HepG2 (cell line): ENCODE measurements around the gene DPM1. TPM values are rescaled to one million over a fixed set of nuclear protein-coding genes. Genes with fewer than 3 reads are reported as not detected.

Source experiments
- ATAC-seq: fragments of 200-7000 bp; cut with Tn5 transposase; 3 replicates; pipeline ENCODE4 v1.9.1; 2020; ENCODE audit warnings: mild to moderate bottlenecking, moderate library complexity
- BruUV-seq: library from RNA; stranded (reverse); fragments of 400-500 nt; replicated peaks from 2 replicates; lab custom pipeline; 2021; lab: Mats Ljungman, UMichigan
- CTCF ChIA-PET: fragments of 300-600 bp; formaldehyde crosslinking; extraction: SDS; loops from one replicate; lab custom pipeline; 2021; ENCODE audit warnings: low total read pairs, inconsistent platforms, low intra/inter-chr PET ratio; lab: Yijun Ruan, JAX
- POLR2A ChIA-PET: fragments of 350-600 bp; sonication (Branson Sonifier 250); formaldehyde crosslinking; loops from one replicate; lab custom pipeline; 2020; ENCODE audit warnings: antibody characterized with exemption, inconsistent platforms; lab: Yijun Ruan, JAX
- DNase-seq: peaks from one replicate; pipeline ENCODE4 v3.0.0-alpha.2; 2015; ENCODE audit warnings: low spot score
- FAIRE-seq: peaks from 3 replicates; lab custom pipeline; 2011; peaks lifted over from hg19 to GRCh38; lab: Jason Lieb, UNC
- H2AFZ ChIP-seq: one replicate; pipeline ENCODE4 v1.6.1; 2011; ENCODE audit warnings: low read length, inconsistent platforms
- H3K27ac ChIP-seq: fragments of 300-600 bp; 3 replicates; pipeline ENCODE4 v1.8.0; 2011; ENCODE audit warnings: mixed run types, mild to moderate bottlenecking, mixed read lengths, low read length, inconsistent platforms; ENCODE audit not compliant: insufficient read depth; ENCODE audit errors: extremely low read length
- H3K27me3 ChIP-seq, 2 experiments: fragments of 200-600 bp in 1 of 2; 2 replicates in 1 of 2; 3 replicates in 1 of 2; pipeline versions ENCODE4 v1.6.0 to v1.8.0; 2011; ENCODE audit warnings: low read length in 2 of 2, mild to moderate bottlenecking in 2 of 2, moderate library complexity in 2 of 2, inconsistent platforms in 1 of 2; ENCODE audit not compliant: insufficient read depth in 2 of 2, control insufficient read depth in 1 of 2
- H3K36me3 ChIP-seq, 2 experiments: fragments of 200-600 bp in 1 of 2; replicated peaks in 1 of 2; 2 replicates in 1 of 2; 3 replicates in 1 of 2; pipeline versions ENCODE4 v1.5.1 to v1.8.0; 2011; ENCODE audit warnings: low read length in 2 of 2, inconsistent platforms in 1 of 2; ENCODE audit not compliant: insufficient read depth in 2 of 2, control insufficient read depth in 1 of 2
- H3K4me1 ChIP-seq: 2 replicates; pipeline ENCODE4 v1.5.1; 2012; ENCODE audit warnings: low read length, inconsistent platforms; ENCODE audit not compliant: insufficient read depth
- H3K4me2 ChIP-seq: 2 replicates; pipeline ENCODE4 v1.6.0; 2011; ENCODE audit warnings: low read depth, low read length, inconsistent platforms
- H3K4me3 ChIP-seq, 3 experiments: fragments of 200-600 bp in 1 of 3; sonication (generic), shearing (Covaris generic) in 1 of 3; replicated peaks in 1 of 3; 2 replicates each; pipeline ENCODE4 v1.5.1; 2011 to 2016; ENCODE audit warnings: low read length in 3 of 3, inconsistent platforms in 2 of 3, low read depth in 2 of 3, mild to moderate bottlenecking in 2 of 3, control low read depth in 1 of 3, mixed read lengths in 1 of 3; ENCODE audit not compliant: insufficient read depth in 1 of 3
- H3K79me2 ChIP-seq: one replicate; pipeline ENCODE4 v1.6.1; 2011; ENCODE audit warnings: low read length, inconsistent platforms; ENCODE audit not compliant: insufficient read depth
- H3K9ac ChIP-seq: 2 replicates; pipeline ENCODE4 v1.6.0; 2011; ENCODE audit warnings: mild to moderate bottlenecking, low read depth, low read length, inconsistent platforms; ENCODE audit not compliant: insufficient read depth
- H3K9me3 ChIP-seq: 2 replicates; pipeline ENCODE4 v1.5.1; 2012; ENCODE audit warnings: mild to moderate bottlenecking, low read length
- H4K20me1 ChIP-seq: 2 replicates; pipeline ENCODE4 v1.6.0; 2011; ENCODE audit warnings: inconsistent platforms, mild to moderate bottlenecking, low read length, moderate library complexity; ENCODE audit not compliant: insufficient read depth
- ZBTB7A ChIP-seq: sonication (generic); formaldehyde crosslinking; IDR thresholded peaks from 2 replicates; pipeline ENCODE4 v1.8.0; 2022; ENCODE audit warnings: mild to moderate bottlenecking, missing genetic modification reagents
- WGBS: methylation state at CpG from one replicate; pipeline ENCODE4 v1.1.6; 2017; ENCODE audit warnings: low lambda C conversion rate; 5-methylcytosine and 5-hydroxymethylcytosine counted together
- in situ Hi-C: cut with HindIII; loops from 2 replicates; pipeline ENCODE4 v1.10.0; 2017; ENCODE audit warnings: low pct_unique_long_range_greater_than_20kb; ENCODE audit not compliant: extremely low pct_ligation_motif_present
- intact Hi-C: fragments of 100-400 bp; cut with micrococcal nuclease; formaldehyde crosslinking; loops from one replicate; pipeline ENCODE4 v1.10.0; 2022; ENCODE audit not compliant: unreplicated experiment
- polyA plus RNA-seq, 8 experiments: library from polyadenylated mRNA; depleted of rRNA in 3 of 8; stranded (reverse) in 7 of 8; unstranded in 1 of 8; fragments of >200 nt; fragmentation: Illumina TruSeq in 4 of 8; extraction: Trizol in 4 of 8; gene quantifications; 2 replicates each; pipeline versions ENCODE4 v1.2.1 to v1.2.3, GENCODE V29; 2011 to 2016; ENCODE audit warnings: low read depth in 4 of 8, missing spikeins in 1 of 8, mixed read lengths in 1 of 8; ENCODE audit not compliant: insufficient read depth in 1 of 8
- total RNA-seq, 5 experiments: library from RNA; depleted of rRNA; stranded (reverse); fragments of >200 nt; fragmentation: Illumina TruSeq; extraction: Trizol; gene quantifications; 2 replicates each; pipeline ENCODE4 v1.2.3, GENCODE V29; 2016; ENCODE audit warnings: low read depth in 1 of 5
- TF ChIP-seq, protein P1 (sequence below): sonication (generic); formaldehyde crosslinking; IDR thresholded peaks from 2 replicates; pipeline ENCODE4 v1.4.0; 2020; ENCODE audit warnings: mild to moderate bottlenecking, missing genetic modification reagents
- TF ChIP-seq, protein P2 (sequence below): sonication (generic); formaldehyde crosslinking; IDR thresholded peaks from 2 replicates; pipeline ENCODE4 v1.4.0; 2020; ENCODE audit warnings: missing genetic modification reagents

The DPM1 gene
- total and polyA plus RNA-seq, 2 of the 13 experiments (the other 11 are each of a cell fraction or from before 2014, with no cell fraction given): 83.2 to 161 TPM

DNA sequence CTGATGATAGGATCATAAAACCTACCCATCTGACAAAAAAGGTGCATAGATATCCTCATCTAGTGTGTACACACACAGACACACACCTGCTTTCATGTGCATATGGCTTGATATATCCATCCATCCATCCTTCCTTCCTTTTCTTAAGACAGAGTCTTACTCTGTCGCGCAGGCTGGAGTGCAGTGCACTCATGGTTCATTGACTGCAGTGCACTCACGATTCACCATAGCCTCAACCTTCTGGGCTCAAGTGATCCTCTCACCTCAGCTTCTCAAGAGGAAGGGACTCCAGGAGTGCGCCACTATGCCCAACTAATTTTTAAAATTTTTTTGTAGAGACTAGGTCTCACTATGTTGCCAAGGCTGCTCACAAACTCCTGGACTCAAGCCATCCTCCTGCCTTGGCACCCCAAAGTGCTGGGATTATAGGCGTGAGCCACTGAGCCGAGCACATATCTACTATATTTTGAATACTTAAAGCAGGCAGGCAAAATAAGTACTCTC, 54.2 kb downstream of the DPM1 start:
- H3K27me3 ChIP-seq: no peaks in the 10 kb centered on the region
- BruUV-seq: no TSS peak
- no peak for FAIRE-seq
- no peak for DNase-seq
- H3K9ac ChIP-seq: no peak overlapping the region
- intact Hi-C loops (no loop called here), in situ Hi-C loops (no loop called here)
- TF ChIP-seq, protein P1, sequence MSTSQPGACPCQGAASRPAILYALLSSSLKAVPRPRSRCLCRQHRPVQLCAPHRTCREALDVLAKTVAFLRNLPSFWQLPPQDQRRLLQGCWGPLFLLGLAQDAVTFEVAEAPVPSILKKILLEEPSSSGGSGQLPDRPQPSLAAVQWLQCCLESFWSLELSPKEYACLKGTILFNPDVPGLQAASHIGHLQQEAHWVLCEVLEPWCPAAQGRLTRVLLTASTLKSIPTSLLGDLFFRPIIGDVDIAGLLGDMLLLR: no peak
- TF ChIP-seq, protein P2, sequence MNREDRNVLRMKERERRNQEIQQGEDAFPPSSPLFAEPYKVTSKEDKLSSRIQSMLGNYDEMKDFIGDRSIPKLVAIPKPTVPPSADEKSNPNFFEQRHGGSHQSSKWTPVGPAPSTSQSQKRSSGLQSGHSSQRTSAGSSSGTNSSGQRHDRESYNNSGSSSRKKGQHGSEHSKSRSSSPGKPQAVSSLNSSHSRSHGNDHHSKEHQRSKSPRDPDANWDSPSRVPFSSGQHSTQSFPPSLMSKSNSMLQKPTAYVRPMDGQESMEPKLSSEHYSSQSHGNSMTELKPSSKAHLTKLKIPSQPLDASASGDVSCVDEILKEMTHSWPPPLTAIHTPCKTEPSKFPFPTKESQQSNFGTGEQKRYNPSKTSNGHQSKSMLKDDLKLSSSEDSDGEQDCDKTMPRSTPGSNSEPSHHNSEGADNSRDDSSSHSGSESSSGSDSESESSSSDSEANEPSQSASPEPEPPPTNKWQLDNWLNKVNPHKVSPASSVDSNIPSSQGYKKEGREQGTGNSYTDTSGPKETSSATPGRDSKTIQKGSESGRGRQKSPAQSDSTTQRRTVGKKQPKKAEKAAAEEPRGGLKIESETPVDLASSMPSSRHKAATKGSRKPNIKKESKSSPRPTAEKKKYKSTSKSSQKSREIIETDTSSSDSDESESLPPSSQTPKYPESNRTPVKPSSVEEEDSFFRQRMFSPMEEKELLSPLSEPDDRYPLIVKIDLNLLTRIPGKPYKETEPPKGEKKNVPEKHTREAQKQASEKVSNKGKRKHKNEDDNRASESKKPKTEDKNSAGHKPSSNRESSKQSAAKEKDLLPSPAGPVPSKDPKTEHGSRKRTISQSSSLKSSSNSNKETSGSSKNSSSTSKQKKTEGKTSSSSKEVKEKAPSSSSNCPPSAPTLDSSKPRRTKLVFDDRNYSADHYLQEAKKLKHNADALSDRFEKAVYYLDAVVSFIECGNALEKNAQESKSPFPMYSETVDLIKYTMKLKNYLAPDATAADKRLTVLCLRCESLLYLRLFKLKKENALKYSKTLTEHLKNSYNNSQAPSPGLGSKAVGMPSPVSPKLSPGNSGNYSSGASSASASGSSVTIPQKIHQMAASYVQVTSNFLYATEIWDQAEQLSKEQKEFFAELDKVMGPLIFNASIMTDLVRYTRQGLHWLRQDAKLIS (CRISPR knock-in tag): no peak
- TF ChIP-seq ZBTB7A (CRISPR knock-in tag): 0 out of 2 replicates have a peak, but pooled peaks have one; percentile 19
- no peak overlapping the region for H3K27ac ChIP-seq
- H3K9me3 ChIP-seq: no peaks in the 10 kb centered on the region
- H3K4me2 ChIP-seq: no peak overlapping the region
- no peak overlapping the region for H2AFZ ChIP-seq
- ChIA-PET POLR2A (no interaction called here), CTCF (no interaction called here)
- H3K36me3 ChIP-seq: peaks cover 14 to 60% of the 10 kb centered on the region in 2 experiments
- no peak overlapping the region for H3K4me3 ChIP-seq
- peaks cover 61% of the 10 kb centered on the region for H3K79me2 ChIP-seq
- H4K20me1 ChIP-seq: peaks cover 29% of the 10 kb centered on the region
- H3K4me1 ChIP-seq: no peaks in the 10 kb centered on the region
- 100% methylated on average over 6 of the region's 6 CpGs for WGBS
- ATAC-seq: no peak
